Measurements from ENCODE around the gene LOXHD1.

The LOXHD1 gene

GRCh38 chr18:46678041-46678440, 21.0 kb upstream of the LOXHD1 start:
- intact Hi-C loops (cut with DNase I): no loop called here
- DNase-seq: no peak

DNA sequence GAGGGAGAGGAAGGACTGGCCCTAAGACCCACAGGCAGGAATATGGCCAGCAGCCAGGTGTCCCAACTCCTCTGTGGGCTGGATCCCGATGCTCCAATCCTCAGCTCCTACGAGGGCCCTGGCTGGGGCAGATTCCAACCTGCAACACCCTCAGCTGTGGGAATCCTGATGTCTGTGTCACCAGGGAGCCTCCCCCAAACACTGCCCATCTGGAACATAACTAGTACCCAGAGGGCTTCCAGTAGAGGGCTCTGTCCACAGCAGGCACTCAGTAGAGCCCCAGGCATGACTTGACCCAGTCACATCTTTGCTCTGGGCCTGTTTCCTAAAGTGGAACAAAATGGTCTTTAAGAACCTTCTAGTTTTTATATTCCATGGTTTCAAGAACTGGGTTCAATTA, 20.6 kb upstream of the LOXHD1 start:
- DNase-seq: no peak
- intact Hi-C loops (cut with DNase I): no loop called here

GRCh38 chr18:46676182-46676835, 19.3 kb upstream of the LOXHD1 start:
- DNase-seq: peak in 1 of 42 donors; percentile 53
- intact Hi-C loops (cut with DNase I): no loop called here

DNA sequence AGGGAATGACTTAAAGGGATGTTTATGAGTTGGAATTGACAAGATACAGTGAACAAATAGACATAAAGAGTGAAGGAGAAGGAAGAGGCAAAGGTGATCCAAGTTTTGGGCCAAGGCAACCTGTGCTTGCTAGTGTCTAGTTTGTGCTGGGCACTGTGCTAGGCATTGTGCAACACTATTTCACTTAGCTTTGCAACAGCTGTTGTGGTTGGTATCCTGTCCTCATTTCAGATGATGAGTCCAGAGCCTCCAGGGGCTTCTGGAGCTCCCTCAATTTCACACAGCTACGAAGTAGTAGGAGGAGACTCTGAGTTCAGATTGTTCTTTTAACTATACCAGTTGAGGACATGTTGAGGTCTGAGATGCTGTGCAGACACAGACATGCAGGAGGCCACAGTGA, 18.1 kb upstream of the LOXHD1 start:
- intact Hi-C loops (cut with DNase I): no loop called here
- DNase-seq: no peak

GRCh38 chr18:46672062-46672970, 15.3 kb upstream of the LOXHD1 start:
- no peak for DNase-seq
- intact Hi-C loops (cut with DNase I): no loop called here

GRCh38 chr18:46668694-46669093, 11.7 kb upstream of the LOXHD1 start:
- no peak for DNase-seq
- intact Hi-C loops (cut with DNase I): loop anchor here (10.0 kb wide), 1 partner anchor 524 kb away; no protein-coding TSS in a partner anchor

DNA sequence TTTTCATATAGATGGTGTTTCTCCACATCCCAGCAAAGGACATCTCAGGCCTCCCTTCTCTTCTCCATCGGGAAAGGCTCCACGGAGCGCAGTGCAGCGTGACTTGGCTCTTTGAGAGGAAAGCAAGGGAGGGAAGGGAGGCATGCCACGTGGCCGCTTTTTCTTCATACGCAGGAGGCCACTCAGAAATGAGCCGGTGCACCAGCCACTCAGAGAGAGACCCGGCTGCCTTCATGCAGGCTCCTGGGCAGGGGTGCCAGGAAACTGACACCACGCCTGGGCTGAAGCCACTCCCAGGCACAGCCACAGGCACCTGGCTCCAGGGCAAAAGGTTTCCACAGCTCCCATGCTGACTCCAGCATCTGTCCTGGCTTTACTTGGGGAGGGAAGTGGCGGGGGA, 11.1 kb upstream of the LOXHD1 start:
- intact Hi-C loops (cut with DNase I): loop anchor here (10.0 kb wide), 1 partner anchor 523 kb away; no protein-coding TSS in a partner anchor
- peak in 2 of 42 donors; percentile 17 to 51 for DNase-seq

DNA sequence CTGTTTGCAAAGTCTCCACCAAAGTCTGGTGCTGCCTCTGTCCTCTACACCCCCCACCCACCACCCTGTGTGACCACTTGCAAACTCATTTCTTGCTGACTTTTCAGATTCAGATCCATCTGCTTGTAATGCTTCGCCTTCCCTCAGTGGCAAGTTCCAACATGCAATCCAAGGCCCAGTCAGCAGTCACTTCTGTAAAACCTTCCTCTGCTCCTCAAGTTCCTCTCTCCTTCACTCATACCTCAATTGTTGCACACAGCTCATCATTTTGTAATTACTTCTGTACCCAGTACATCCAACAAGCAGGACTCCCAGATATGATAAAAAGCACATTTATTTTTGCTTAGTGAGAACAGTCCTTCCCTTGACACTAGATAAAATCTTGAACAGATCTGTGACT, 6.5 kb upstream of the LOXHD1 start:
- intact Hi-C loops (cut with DNase I): loop anchor here (10.0 kb wide), 1 partner anchor 519 kb away; no protein-coding TSS in a partner anchor
- no peak for DNase-seq

DNA sequence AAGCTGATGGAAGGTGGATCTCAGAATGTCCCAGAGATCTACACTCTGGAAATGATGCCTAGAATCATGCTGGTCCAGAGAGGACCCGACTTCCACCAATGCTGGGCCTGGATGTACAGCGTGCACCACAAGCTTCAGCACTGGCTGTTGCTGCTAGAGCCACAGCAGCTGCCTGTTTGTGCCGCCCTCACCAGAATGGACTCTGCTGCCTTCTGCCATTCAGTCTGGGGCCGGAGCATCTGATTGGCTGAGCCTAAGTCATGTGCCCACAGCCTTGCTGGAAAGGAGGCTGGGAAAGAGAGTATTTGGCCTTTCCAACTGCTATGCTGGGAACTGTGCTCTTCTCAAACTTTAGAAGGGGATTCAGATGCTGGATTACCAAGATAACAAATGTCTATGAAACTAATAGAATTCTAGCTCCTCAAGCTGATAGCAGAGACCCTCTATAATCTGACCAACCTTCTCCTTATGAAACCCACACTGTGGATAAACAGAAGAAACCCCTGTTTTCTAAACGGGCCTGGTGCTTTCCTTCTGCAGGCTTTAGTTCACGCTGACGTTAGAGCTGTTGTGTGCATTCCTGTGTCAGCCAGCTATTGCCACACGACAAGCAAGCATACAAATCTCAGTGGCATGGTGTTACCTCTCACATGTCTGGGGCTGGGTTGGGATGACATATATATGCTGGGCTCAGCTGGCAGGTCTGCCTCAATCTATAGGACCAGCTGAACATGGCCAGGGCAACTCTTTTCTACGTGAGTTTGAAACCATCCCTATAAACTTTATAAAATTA, 4.1 kb upstream of the LOXHD1 start:
- intact Hi-C loops (cut with DNase I): loop anchor here (10.0 kb wide), 1 partner anchor 516 kb away; no protein-coding TSS in a partner anchor
- DNase-seq: peak; percentile 43 to 94 (median 88)

DNA sequence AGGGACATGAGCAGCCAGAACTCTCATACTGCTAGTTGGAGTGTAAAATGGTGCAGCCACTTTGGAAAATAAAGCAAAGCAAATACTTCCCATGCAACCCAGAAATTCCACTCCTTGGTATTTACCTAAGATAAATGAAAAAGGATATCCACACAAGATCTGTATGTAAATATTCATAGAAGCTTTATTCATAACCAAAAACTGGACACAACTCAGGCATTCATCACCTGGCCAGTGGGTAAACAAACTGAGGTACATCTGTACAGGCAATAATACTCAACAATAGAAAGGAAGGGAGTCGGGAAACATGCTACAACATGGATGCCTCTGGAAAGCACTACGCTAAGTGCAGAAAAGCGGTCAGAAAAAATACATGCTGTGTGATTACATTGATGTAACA, 2.5 kb upstream of the LOXHD1 start:
- no peak for DNase-seq
- intact Hi-C loops (cut with DNase I): loop anchor here (5.0 to 10.0 kb wide), 3 partner anchors 105 to 485 kb away; a partner anchor contains a TSS

GRCh38 chr18:46656326-46657114, 500 bp downstream of the LOXHD1 start:
- intact Hi-C loops (cut with DNase I): loop anchor here (5.0 to 10.0 kb wide), 3 partner anchors 102 to 482 kb away; a partner anchor contains a TSS
- DNase-seq: peak in 12 of 42 donors; percentile 13 to 46 (median 32)

DNA sequence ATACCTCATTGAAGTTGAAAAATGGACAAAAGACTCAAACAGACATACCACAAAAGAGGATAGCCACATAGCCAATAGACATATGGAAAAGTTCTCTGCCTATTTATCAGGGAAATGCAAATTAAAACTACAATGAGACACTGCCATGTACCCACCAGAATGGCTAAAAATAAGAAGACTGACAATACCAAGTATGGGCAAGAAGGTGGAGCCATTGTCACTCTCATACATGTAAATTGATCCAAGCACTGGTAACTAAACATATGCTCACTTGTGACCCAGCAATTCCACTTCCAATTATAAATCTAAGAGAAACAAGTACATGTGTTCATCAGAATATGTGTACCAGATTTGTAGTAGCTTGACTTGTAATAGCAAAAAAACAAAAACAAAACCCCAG, 4.6 kb downstream of the LOXHD1 start:
- intact Hi-C loops (cut with DNase I): loop anchor here (10.0 kb wide), 2 partner anchors 98 to 478 kb away; a partner anchor contains a TSS
- DNase-seq: no peak

DNA sequence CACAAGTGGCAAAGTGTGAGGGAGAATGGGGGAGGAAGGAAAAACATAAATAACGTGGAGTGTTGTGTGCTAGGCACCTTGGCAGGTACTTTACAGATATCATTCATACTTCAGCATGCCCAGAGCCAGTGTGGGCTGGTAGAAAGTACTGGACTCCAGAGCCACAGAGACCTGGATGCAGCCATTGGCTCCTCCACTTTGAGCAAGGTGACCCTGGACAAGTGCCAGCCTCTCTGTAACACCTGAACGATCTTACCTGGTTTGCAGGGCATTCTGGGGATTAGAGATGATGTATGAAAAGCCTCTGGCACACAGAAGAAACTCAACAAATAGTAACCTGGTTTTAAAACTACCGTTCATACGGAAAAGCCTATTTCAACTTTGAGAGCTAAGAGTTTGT, 6.3 kb downstream of the LOXHD1 start:
- intact Hi-C loops (cut with DNase I): loop anchor here (10.0 kb wide), 2 partner anchors 96 to 476 kb away; a partner anchor contains a TSS
- no peak for DNase-seq

- intact Hi-C loops (cut with DNase I): no loop called here
- peak in 1 of 42 donors; percentile 12 for DNase-seq
Observed at GRCh38 chr18:46649071-46649862, 7.8 kb downstream of the LOXHD1 start.

DNA sequence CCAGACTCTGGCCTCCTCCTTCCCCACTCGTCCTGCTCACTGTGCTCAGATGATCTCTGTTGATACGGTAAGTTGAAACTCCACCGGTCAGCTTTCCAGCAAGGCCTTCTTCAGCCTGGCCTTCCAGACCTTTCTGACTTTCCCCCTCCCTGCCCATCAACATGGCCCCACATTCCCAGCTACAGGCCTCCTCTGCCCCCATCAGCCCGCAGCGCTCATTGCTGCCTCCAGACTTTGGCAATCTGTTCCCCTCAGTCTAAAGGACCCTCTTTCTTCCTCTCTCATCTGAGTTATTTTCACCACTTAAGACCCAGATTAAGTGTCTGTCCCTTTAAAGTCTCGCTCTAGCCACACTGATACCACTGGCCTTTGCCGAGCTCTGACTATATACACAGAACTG, 10.6 kb downstream of the LOXHD1 start:
- DNase-seq: peak in 1 of 42 donors; percentile 29

GRCh38 chr18:46642561-46642960, 14.5 kb downstream of the LOXHD1 start:
- intact Hi-C loops (cut with DNase I): no loop called here
- peak in 1 of 42 donors; percentile 1 for DNase-seq

More for the DNA sequence above, 10.6 kb downstream of the LOXHD1 start:
- intact Hi-C loops (cut with DNase I): no loop called here

GRCh38 chr18:46641917-46642316, 15.1 kb downstream of the LOXHD1 start:
- intact Hi-C loops (cut with DNase I): no loop called here
- DNase-seq: peak in 1 of 42 donors; percentile 35
